B cell (primary cell): ENCODE data around the gene CACNA1A.

Source experiments
- CTCF ChIP-seq: fragments of 200-600 bp; IDR thresholded peaks from one replicate; pipeline ENCODE4 v1.8.0; 2022; ENCODE audit warnings: antibody characterized with exemption, mild to moderate bottlenecking
- EZH2 ChIP-seq: IDR thresholded peaks from 2 replicates; pipeline ENCODE4 v1.6.1; 2012; ENCODE audit warnings: borderline replicate concordance, low read depth, mild to moderate bottlenecking, moderate library complexity, low read length; ENCODE audit not compliant: insufficient read depth, poor library complexity, severe bottlenecking

- no peak for TF ChIP-seq CTCF
- no peak for TF ChIP-seq EZH2
These were observed 31.2 kb downstream of the CACNA1A start for GRCh38 chr19:13475044-13475443.
